IPS-NIHi7 (cell line): ENCODE measurements around the gene FBXL7.

Experiments
- DNase-seq: peaks from one replicate; pipeline ENCODE4 v3.0.0; 2012; ENCODE audit warnings: mixed read lengths; ENCODE audit errors: extremely low spot score

Gene FBXL7

GRCh38 chr5:15711892-15712291 lies 211.9 kb downstream of the FBXL7 start:
- DNase-seq: no peak

GRCh38 chr5:15715535-15715934 lies 215.6 kb downstream of the FBXL7 start:
- no peak for DNase-seq

- no peak for DNase-seq
Observed at GRCh38 chr5:15715967-15716366, 216.0 kb downstream of the FBXL7 start.

- DNase-seq: peak; percentile 23
Observed at GRCh38 chr5:15717001-15717400, 217.0 kb downstream of the FBXL7 start.

GRCh38 chr5:15718421-15719179 lies 218.6 kb downstream of the FBXL7 start:
- no peak for DNase-seq

GRCh38 chr5:15719784-15720183 lies 219.8 kb downstream of the FBXL7 start:
- no peak for DNase-seq

GRCh38 chr5:15720515-15720914 lies 220.5 kb downstream of the FBXL7 start:
- no peak for DNase-seq

- no peak for DNase-seq
Observed at GRCh38 chr5:15722305-15722704, 222.3 kb downstream of the FBXL7 start.

GRCh38 chr5:15727375-15727774 lies 227.4 kb downstream of the FBXL7 start:
- DNase-seq: no peak

GRCh38 chr5:15728811-15729210 lies 228.8 kb downstream of the FBXL7 start:
- DNase-seq: no peak

GRCh38 chr5:15731699-15732098 lies 231.7 kb downstream of the FBXL7 start:
- no peak for DNase-seq

- peak; percentile 25 for DNase-seq
Observed at GRCh38 chr5:15734058-15734457, 234.1 kb downstream of the FBXL7 start.

GRCh38 chr5:15737036-15737821 lies 237.2 kb downstream of the FBXL7 start:
- DNase-seq: no peak

- no peak for DNase-seq
Observed at GRCh38 chr5:15737871-15738664, 238.1 kb downstream of the FBXL7 start.

- DNase-seq: no peak
Observed at GRCh38 chr5:15740383-15740782, 240.4 kb downstream of the FBXL7 start.

- no peak for DNase-seq
Observed at GRCh38 chr5:15741591-15741990, 241.6 kb downstream of the FBXL7 start.

GRCh38 chr5:15746833-15747232 lies 246.9 kb downstream of the FBXL7 start:
- no peak for DNase-seq

GRCh38 chr5:15748266-15748665 lies 248.3 kb downstream of the FBXL7 start:
- DNase-seq: no peak

GRCh38 chr5:15752663-15753285 lies 252.8 kb downstream of the FBXL7 start:
- no peak for DNase-seq

- no peak for DNase-seq
Observed at GRCh38 chr5:15753752-15754151, 253.8 kb downstream of the FBXL7 start.

GRCh38 chr5:15757103-15757502 lies 257.1 kb downstream of the FBXL7 start:
- no peak for DNase-seq

- no peak for DNase-seq
Observed at GRCh38 chr5:15757619-15758018, 257.6 kb downstream of the FBXL7 start.
